H1 (cell line): ENCODE measurements around the gene GIN1. TPM values are rescaled to one million over a fixed set of nuclear protein-coding genes. Genes with fewer than 3 reads are reported as not detected.

Source experiments
- CTCF ChIA-PET: fragments of 300-600 bp; sonication (Branson Sonifier 250); formaldehyde crosslinking; loops from one replicate; lab custom pipeline; 2021; ENCODE audit not compliant: partially characterized antibody; lab: Charles Lee
- POLR2A ChIA-PET: fragments of 300-600 bp; sonication (Branson Sonifier 250); formaldehyde crosslinking; loops from one replicate; lab custom pipeline; 2021; ENCODE audit warnings: inconsistent platforms; ENCODE audit not compliant: partially characterized antibody; lab: Charles Lee
- DNase-seq, 2 experiments: peaks; one replicate each; pipeline versions ENCODE4 v3.0.0 to v3.0.0-alpha.2; 2010 to 2022; ENCODE audit warnings: low spot score in 2 of 2, low read depth in 1 of 2, mixed read lengths in 1 of 2
- FAIRE-seq: peaks from 2 replicates; lab custom pipeline; 2011; peaks lifted over from hg19 to GRCh38; lab: Jason Lieb, UNC
- H2AFZ ChIP-seq: 2 replicates; pipeline ENCODE4 v1.8.1; 2012; ENCODE audit warnings: low read length, inconsistent platforms
- H2AK5ac ChIP-seq: 2 replicates; pipeline ENCODE4 v1.6.1; 2013; ENCODE audit warnings: low read depth, low read length
- H2BK120ac ChIP-seq: replicated peaks from 2 replicates; pipeline ENCODE3; 2013; ENCODE audit warnings: low read depth, low read length, inconsistent platforms
- H2BK12ac ChIP-seq: 2 replicates; pipeline ENCODE4 v1.6.1; 2013; ENCODE audit warnings: low read depth, low read length
- H2BK15ac ChIP-seq: 2 replicates; pipeline ENCODE4 v1.6.1; 2013; ENCODE audit warnings: low read length
- H2BK20ac ChIP-seq: 2 replicates; pipeline ENCODE4 v1.6.1; 2013; ENCODE audit warnings: low read length
- H2BK5ac ChIP-seq: 2 replicates; pipeline ENCODE4 v1.6.1; 2013; ENCODE audit warnings: low read depth, low read length
- H3K14ac ChIP-seq: 2 replicates; pipeline ENCODE4 v1.6.1; 2013; ENCODE audit warnings: inconsistent platforms; ENCODE audit not compliant: insufficient read length
- H3K18ac ChIP-seq: 2 replicates; pipeline ENCODE4 v1.6.1; 2013; ENCODE audit warnings: low read length; ENCODE audit errors: extremely low read depth
- H3K23ac ChIP-seq: 2 replicates; pipeline ENCODE4 v1.6.1; 2013; ENCODE audit warnings: inconsistent platforms; ENCODE audit not compliant: insufficient read length
- H3K23me2 ChIP-seq: 2 replicates; pipeline ENCODE4 v1.6.1; 2013; ENCODE audit warnings: low read depth, low read length
- H3K27ac ChIP-seq: 2 replicates; pipeline ENCODE4 v1.6.1; 2011; ENCODE audit warnings: low read depth, low read length, inconsistent platforms
- H3K27me3 ChIP-seq, 4 experiments: replicated peaks in 1 of 4; 1 replicate in 1 of 4; 2 replicates in 3 of 4; pipeline versions ENCODE4 v1.6.1 to v1.8.1; 2011 to 2013; ENCODE audit warnings: low read length in 3 of 4, mild to moderate bottlenecking in 3 of 4, inconsistent platforms in 2 of 4, mixed read lengths in 2 of 4, moderate library complexity in 1 of 4; ENCODE audit not compliant: control insufficient read depth in 3 of 4, insufficient read depth in 3 of 4; ENCODE audit errors: extremely low read depth in 1 of 4
- H3K36me3 ChIP-seq, 4 experiments: 2 replicates each; pipeline versions ENCODE4 v1.6.1 to v1.8.1; 2011 to 2013; ENCODE audit warnings: mild to moderate bottlenecking in 4 of 4, low read length in 3 of 4, moderate library complexity in 2 of 4, control low read depth in 1 of 4, inconsistent platforms in 1 of 4; ENCODE audit not compliant: insufficient read depth in 4 of 4, control insufficient read depth in 2 of 4
- H3K4ac ChIP-seq: replicated peaks from 2 replicates; pipeline ENCODE3; 2013; ENCODE audit warnings: low read length, low read depth, mixed read lengths, inconsistent platforms; ENCODE audit not compliant: insufficient read length
- H3K4me1 ChIP-seq, 4 experiments: replicated peaks in 1 of 4; 1 replicate in 1 of 4; 2 replicates in 3 of 4; pipeline versions ENCODE4 v1.6.1 to v1.8.1; 2011 to 2013; ENCODE audit warnings: low read length in 3 of 4, inconsistent platforms in 2 of 4, mixed read lengths in 1 of 4; ENCODE audit not compliant: insufficient read depth in 4 of 4, control insufficient read depth in 3 of 4
- H3K4me2 ChIP-seq, 2 experiments: 2 replicates each; pipeline versions ENCODE4 v1.6.1 to v1.8.1; 2011 to 2013; ENCODE audit warnings: low read depth in 2 of 2, low read length in 2 of 2, control low read depth in 1 of 2, inconsistent platforms in 1 of 2, mild to moderate bottlenecking in 1 of 2; ENCODE audit not compliant: insufficient read depth in 1 of 2
- H3K4me3 ChIP-seq, 4 experiments: fragments of 200-600, 300-600 bp in 1 of 4; sonication (generic), shearing (Covaris generic), sonication (Bioruptor Twin) in 1 of 4; 2 replicates each; pipeline versions ENCODE4 v1.5.1 to v1.8.1; 2011 to 2016; ENCODE audit warnings: low read length in 4 of 4, low read depth in 3 of 4, control low read depth in 2 of 4, inconsistent platforms in 2 of 4, mild to moderate bottlenecking in 2 of 4, mixed read lengths in 1 of 4, moderate library complexity in 1 of 4; ENCODE audit not compliant: insufficient read depth in 2 of 4; ENCODE audit errors: extremely low read depth in 1 of 4
- H3K56ac ChIP-seq: replicated peaks from 2 replicates; pipeline ENCODE3; 2013; ENCODE audit warnings: low read depth, mild to moderate bottlenecking, mixed read lengths, low read length, inconsistent platforms; ENCODE audit not compliant: insufficient read length
- H3K79me1 ChIP-seq: 2 replicates; pipeline ENCODE4 v1.6.1; 2013; ENCODE audit warnings: low read depth, low read length, control low read depth
- H3K79me2 ChIP-seq, 2 experiments: 2 replicates each; pipeline versions ENCODE4 v1.6.1 to v1.8.1; 2012 to 2013; ENCODE audit warnings: low read length in 2 of 2, mild to moderate bottlenecking in 2 of 2, inconsistent platforms in 1 of 2; ENCODE audit not compliant: insufficient read depth in 2 of 2, control insufficient read depth in 1 of 2
- H3K9ac ChIP-seq, 4 experiments: replicated peaks in 1 of 4; 1 replicate in 1 of 4; 2 replicates in 3 of 4; pipeline versions ENCODE4 v1.6.1 to v1.8.1; 2011 to 2013; ENCODE audit warnings: low read depth in 3 of 4, low read length in 3 of 4, control low read depth in 2 of 4, mild to moderate bottlenecking in 2 of 4, moderate library complexity in 2 of 4, inconsistent platforms in 1 of 4; ENCODE audit errors: extremely low read depth in 1 of 4
- H3K9me3 ChIP-seq, 2 experiments: 2 replicates each; pipeline versions ENCODE4 v1.6.1 to v1.8.1; 2012 to 2013; ENCODE audit warnings: mild to moderate bottlenecking in 2 of 2, moderate library complexity in 2 of 2, control low read depth in 1 of 2, inconsistent platforms in 1 of 2, low read depth in 1 of 2, low read length in 1 of 2, mixed read lengths in 1 of 2; ENCODE audit not compliant: insufficient read depth in 2 of 2
- H4K20me1 ChIP-seq, 2 experiments: replicated peaks in 1 of 2; 2 replicates each; pipeline versions ENCODE3 to v1.8.1; 2011 to 2013; ENCODE audit warnings: inconsistent platforms in 2 of 2, low read length in 2 of 2, mild to moderate bottlenecking in 1 of 2; ENCODE audit not compliant: insufficient read depth in 2 of 2, control insufficient read depth in 1 of 2
- H4K5ac ChIP-seq: 2 replicates; pipeline ENCODE4 v1.6.1; 2013; ENCODE audit warnings: low read length, low read depth, mixed read lengths, inconsistent platforms; ENCODE audit not compliant: insufficient read length
- H4K8ac ChIP-seq: 2 replicates; pipeline ENCODE4 v1.8.0; 2013; ENCODE audit warnings: mild to moderate bottlenecking, moderate library complexity, low read length, inconsistent platforms; ENCODE audit not compliant: insufficient read depth; ENCODE audit errors: extremely low read depth
- H4K91ac ChIP-seq: replicated peaks from 2 replicates; pipeline ENCODE3; 2013; ENCODE audit warnings: low read length, mixed read lengths, inconsistent platforms; ENCODE audit not compliant: insufficient read length
- RBBP5 ChIP-seq: IDR thresholded peaks from 2 replicates; pipeline ENCODE4 v1.7.1; 2012; ENCODE audit warnings: low read depth, mild to moderate bottlenecking, inconsistent platforms, low read length, moderate library complexity, borderline replicate concordance
- WGBS, 2 experiments: shearing (Covaris generic) in 1 of 2; methylation state at CpG; one replicate each; pipeline versions ENCODE4 v1.1.6 to v1.1.7; 2013 to 2015; ENCODE audit warnings: low lambda C conversion rate in 2 of 2, mixed read lengths in 2 of 2, inconsistent platforms in 1 of 2, low coverage in 1 of 2, missing lambda C conversion rate in 1 of 2; ENCODE audit not compliant: insufficient replicate concordance in 2 of 2, insufficient coverage in 1 of 2, insufficient read length in 1 of 2; ENCODE audit errors: extremely low coverage in 1 of 2, missing lambda C conversion rate in 1 of 2; 5-methylcytosine and 5-hydroxymethylcytosine counted together
- polyA plus RNA-seq, 7 experiments: library from polyadenylated mRNA; depleted of rRNA in 3 of 7; stranded (reverse) in 5 of 7; unstranded in 2 of 7; fragments of >200 nt in 5 of 7; fragments of 200-250 nt in 2 of 7; gene quantifications; 1 replicate in 5 of 7; 2 replicates in 1 of 7; 4 replicates in 1 of 7; pipeline versions ENCODE4 v1.2.1 to v1.2.3, GENCODE V29; 2011 to 2013; ENCODE audit warnings: missing spikeins in 2 of 7, mixed read lengths in 2 of 7
- total RNA-seq: library from RNA; stranded (reverse); fragmentation: NEBNext Ultra II Directional; extraction: Animal tissue kit (Norgen Biotek cat#: 25700); gene quantifications from 2 replicates; pipeline ENCODE4 v1.2.1, GENCODE V29; 2021

The GIN1 gene
- total and polyA plus RNA-seq, 2 of the 8 experiments (the other 6 are each of a cell fraction or from before 2014, with no cell fraction given): 1.9 to 7.1 TPM

DNA sequence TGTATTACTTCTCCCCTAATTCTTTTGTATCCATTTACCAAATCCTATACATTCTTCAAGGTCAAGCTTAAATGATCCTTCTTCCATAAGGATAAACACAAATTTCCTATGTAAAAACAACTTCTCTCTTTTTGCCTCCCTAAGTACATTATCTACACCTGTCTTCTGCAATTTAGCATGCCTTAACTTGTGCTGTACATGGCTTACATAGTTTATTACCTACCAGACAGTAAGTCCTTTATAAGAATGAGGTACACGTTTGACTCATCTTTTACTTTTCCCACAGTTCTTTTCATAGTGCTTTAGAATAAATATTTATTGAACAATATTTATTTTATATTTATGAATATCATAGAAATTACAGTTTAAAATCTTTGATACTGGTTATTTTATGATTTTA is 33.4 kb downstream of the GIN1 start:
- Histone ChIP-seq H2BK12ac (no peak overlapping the region), H3K18ac (no peak overlapping the region), H2BK120ac (no peak overlapping the region), H3K79me2 (no peaks in the 10 kb centered on the region), H2BK20ac (no peak overlapping the region), H3K4me1 (no peaks in the 10 kb centered on the region), H3K36me3 (peaks cover 0 to 12% (median 5%) of the 10 kb centered on the region in 4 experiments; a peak in 3 of 8 replicates), H3K14ac (no peak overlapping the region), H4K5ac (no peak overlapping the region), H3K27ac (no peak overlapping the region), H3K56ac (no peak overlapping the region), H2AFZ (no peak overlapping the region), H3K27me3 (no peaks in the 10 kb centered on the region), H3K23ac (no peak overlapping the region), H3K79me1 (no peaks in the 10 kb centered on the region), H4K8ac (no peak overlapping the region), H3K4ac (no peak overlapping the region), H3K4me2 (no peak overlapping the region), H3K4me3 (no peak overlapping the region), H4K91ac (no peak overlapping the region), H4K20me1 (no peaks in the 10 kb centered on the region), H3K9me3 (peaks cover 2 to 11% of the 10 kb centered on the region in 2 experiments; a peak in 1 of 4 replicates), H2AK5ac (no peak overlapping the region), H3K9ac (no peak overlapping the region), H2BK15ac (no peak overlapping the region), H3K23me2 (no peaks in the 10 kb centered on the region), H2BK5ac (no peak overlapping the region)
- no peak for TF ChIP-seq RBBP5
- ChIA-PET CTCF (interaction anchor here (1.4 kb wide), 1 partner anchor 11 kb away, joined by 3 read pairs; no protein-coding TSS in a partner anchor), POLR2A (no interaction called here)
- 94% methylated on average over 1 of the region's 1 CpG; no CpG with 5 or more reads in 1 of the 2 experiments for WGBS, 2 experiments
- DNase-seq (no peak), FAIRE-seq (no peak)
